ENCODE data around the gene USP31. TPM values are rescaled to one million over a fixed set of nuclear protein-coding genes. Genes with fewer than 3 reads are reported as not detected.

The USP31 gene
- total and polyA plus RNA-seq, 5 experiments from 2014 or later, result 0.09 to 5.2 (median 0.89) TPM

Other genes starting within 250 kb of the USP31 start
- not detected for gene SCNN1G, start 33.3 kb upstream of the USP31 start, total RNA-seq
- gene SCNN1G, start 33.3 kb upstream of the USP31 start, polyA plus RNA-seq, result not detected
- not detected for gene SCNN1B, start 152.8 kb upstream of the USP31 start, total RNA-seq
- not detected for gene SCNN1B, start 152.8 kb upstream of the USP31 start, polyA plus RNA-seq

Measured in naive thymus-derived CD8-positive, alpha-beta T cell (primary cell).